SK-N-SH treated with all-trans-retinoic acid at 6 μM for 48 hours (cell line): Measurements from ENCODE around the gene ARHGEF6.

Experiments
- ATAC-seq: fragments of 200-7000 bp; cut with Tn5 transposase; 3 replicates; pipeline ENCODE4 v1.9.1; 2020; ENCODE audit warnings: mild to moderate bottlenecking, moderate library complexity
- ARNTL ChIP-seq: fragments of 450-650 bp; formaldehyde crosslinking; IDR thresholded peaks from 2 replicates; pipeline ENCODE4 v1.5.0; 2020; ENCODE audit warnings: low read depth, mild to moderate bottlenecking, moderate library complexity, borderline replicate concordance
- BACH2 ChIP-seq: fragments of 250-450 bp; sonication (Bioruptor Pico); IDR thresholded peaks from 2 replicates; pipeline ENCODE4 v1.9.0; 2021; ENCODE audit warnings: mild to moderate bottlenecking, borderline replicate concordance
- CREB5 ChIP-seq: fragments of 250-450 bp; sonication (Bioruptor Pico); IDR thresholded peaks from 2 replicates; pipeline ENCODE4 v1.5.1; 2020; ENCODE audit warnings: low read depth, mild to moderate bottlenecking, moderate library complexity
- ESRRG ChIP-seq: fragments of 250-450 bp; sonication (Bioruptor Pico); IDR thresholded peaks from 2 replicates; pipeline ENCODE4 v1.6.1; 2021; ENCODE audit warnings: mild to moderate bottlenecking
- GLIS3 ChIP-seq: fragments of 250-450 bp; sonication (Bioruptor Pico); IDR thresholded peaks from 2 replicates; pipeline ENCODE4 v1.5.0; 2020; ENCODE audit warnings: mild to moderate bottlenecking, moderate library complexity
- ISL1 ChIP-seq: fragments of 250-450 bp; sonication (Bioruptor Pico); IDR thresholded peaks from 2 replicates; pipeline ENCODE4 v2.1.2; 2022; ENCODE audit warnings: mild to moderate bottlenecking, moderate library complexity
- OSR1 ChIP-seq: fragments of 250-450 bp; sonication (Bioruptor Pico); IDR thresholded peaks from 2 replicates; pipeline ENCODE4 v1.8.0; 2022; ENCODE audit warnings: moderate library complexity, mild to moderate bottlenecking, inconsistent platforms
- PPARA ChIP-seq: fragments of 250-450 bp; sonication (Bioruptor Pico); IDR thresholded peaks from 2 replicates; pipeline ENCODE4 v1.5.0; 2020; ENCODE audit warnings: mild to moderate bottlenecking, borderline replicate concordance
- RARB ChIP-seq: fragments of 250-450 bp; sonication (Bioruptor Pico); IDR thresholded peaks from 2 replicates; pipeline ENCODE4 v1.8.0; 2021; ENCODE audit warnings: mild to moderate bottlenecking, moderate library complexity
- SNAI2 ChIP-seq: fragments of 250-450 bp; sonication (Bioruptor Pico); IDR thresholded peaks from 2 replicates; pipeline ENCODE4 v1.5.0; 2020; ENCODE audit warnings: mild to moderate bottlenecking, moderate library complexity
- TCF4 ChIP-seq: fragments of 250-450 bp; sonication (Bioruptor Pico); IDR thresholded peaks from 2 replicates; pipeline ENCODE4 v1.8.0; 2021; ENCODE audit warnings: mild to moderate bottlenecking, moderate library complexity, borderline replicate concordance
- TOX ChIP-seq: fragments of 250-450 bp; sonication (Bioruptor Pico); IDR thresholded peaks from 2 replicates; pipeline ENCODE4 v1.8.0; 2021; ENCODE audit warnings: mild to moderate bottlenecking, moderate library complexity, borderline replicate concordance
- TSHZ2 ChIP-seq: fragments of 250-450 bp; sonication (Bioruptor Pico); IDR thresholded peaks from 2 replicates; pipeline ENCODE4 v1.5.0; 2020; ENCODE audit warnings: mild to moderate bottlenecking, moderate library complexity
- ZC3H10 ChIP-seq: fragments of 250-450 bp; sonication (Bioruptor Pico); IDR thresholded peaks from 2 replicates; pipeline ENCODE4 v1.5.1; 2021; ENCODE audit warnings: mild to moderate bottlenecking, moderate library complexity
- ZFP3 ChIP-seq: fragments of 250-450 bp; sonication (Bioruptor Pico); IDR thresholded peaks from 2 replicates; pipeline ENCODE4 v1.5.0; 2020; ENCODE audit warnings: mild to moderate bottlenecking, moderate library complexity
- ZFP30 ChIP-seq: fragments of 450-650 bp; formaldehyde crosslinking; IDR thresholded peaks from 2 replicates; pipeline ENCODE4 v1.5.0; 2022; ENCODE audit warnings: mild to moderate bottlenecking, moderate library complexity
- ZNF565 ChIP-seq: fragments of 450-650 bp; formaldehyde crosslinking; conservative IDR thresholded peaks from 2 replicates; pipeline ENCODE4 v1.5.0; 2020; ENCODE audit warnings: low read depth, mild to moderate bottlenecking, moderate library complexity
- ZNF70 ChIP-seq: fragments of 450-650 bp; formaldehyde crosslinking; IDR thresholded peaks from 2 replicates; pipeline ENCODE4 v1.5.0; 2020; ENCODE audit warnings: mild to moderate bottlenecking, moderate library complexity
- ZNF8 ChIP-seq: fragments of 450-650 bp; formaldehyde crosslinking; IDR thresholded peaks from 2 replicates; pipeline ENCODE4 v1.5.0; 2020; ENCODE audit warnings: mild to moderate bottlenecking, moderate library complexity
- TF ChIP-seq, protein P1 (sequence below): fragments of 250-450 bp; sonication (Bioruptor Pico); IDR thresholded peaks from 2 replicates; pipeline ENCODE4 v1.8.0; 2021; ENCODE audit warnings: low read depth, mild to moderate bottlenecking, moderate library complexity, borderline replicate concordance
- TF ChIP-seq, protein P2 (sequence below): fragments of 250-450 bp; sonication (Bioruptor Pico); IDR thresholded peaks from 2 replicates; pipeline ENCODE4 v1.8.0; 2020; ENCODE audit warnings: mild to moderate bottlenecking, moderate library complexity, borderline replicate concordance

ARHGEF6 gene

DNA sequence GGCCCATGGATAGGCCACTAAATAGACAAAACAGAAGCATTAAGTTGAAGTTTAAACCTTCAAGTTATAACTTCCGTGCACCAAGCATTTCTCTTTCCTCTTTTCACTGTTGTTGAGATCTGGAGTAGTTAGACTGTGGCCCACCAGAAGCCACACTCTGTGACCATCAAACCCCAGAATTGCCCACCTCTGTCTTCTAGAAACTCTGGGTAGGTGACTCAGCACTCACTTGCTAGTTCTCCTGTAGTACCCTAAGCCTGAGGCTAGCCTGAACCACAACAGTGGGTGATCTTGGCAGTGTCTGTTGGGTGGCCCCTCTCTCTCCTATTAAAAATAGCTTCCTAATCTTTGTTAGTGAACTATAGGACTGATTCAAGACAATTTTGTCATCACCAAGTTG is 157.3 kb downstream of the ARHGEF6 start:
- no peak for TF ChIP-seq RARB (CRISPR knock-in tag)
- no peak for TF ChIP-seq CREB5 (CRISPR knock-in tag)
- no peak for TF ChIP-seq BACH2
- TF ChIP-seq, protein P1, sequence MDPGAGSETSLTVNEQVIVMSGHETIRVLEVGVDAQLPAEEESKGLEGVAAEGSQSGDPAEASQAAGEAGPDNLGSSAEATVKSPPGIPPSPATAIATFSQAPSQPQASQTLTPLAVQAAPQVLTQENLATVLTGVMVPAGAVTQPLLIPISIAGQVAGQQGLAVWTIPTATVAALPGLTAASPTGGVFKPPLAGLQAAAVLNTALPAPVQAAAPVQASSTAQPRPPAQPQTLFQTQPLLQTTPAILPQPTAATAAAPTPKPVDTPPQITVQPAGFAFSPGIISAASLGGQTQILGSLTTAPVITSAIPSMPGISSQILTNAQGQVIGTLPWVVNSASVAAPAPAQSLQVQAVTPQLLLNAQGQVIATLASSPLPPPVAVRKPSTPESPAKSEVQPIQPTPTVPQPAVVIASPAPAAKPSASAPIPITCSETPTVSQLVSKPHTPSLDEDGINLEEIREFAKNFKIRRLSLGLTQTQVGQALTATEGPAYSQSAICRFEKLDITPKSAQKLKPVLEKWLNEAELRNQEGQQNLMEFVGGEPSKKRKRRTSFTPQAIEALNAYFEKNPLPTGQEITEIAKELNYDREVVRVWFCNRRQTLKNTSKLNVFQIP = no peak
- no peak for TF ChIP-seq ZNF565
- TF ChIP-seq SNAI2 (CRISPR knock-in tag) = no peak
- TF ChIP-seq, protein P2, sequence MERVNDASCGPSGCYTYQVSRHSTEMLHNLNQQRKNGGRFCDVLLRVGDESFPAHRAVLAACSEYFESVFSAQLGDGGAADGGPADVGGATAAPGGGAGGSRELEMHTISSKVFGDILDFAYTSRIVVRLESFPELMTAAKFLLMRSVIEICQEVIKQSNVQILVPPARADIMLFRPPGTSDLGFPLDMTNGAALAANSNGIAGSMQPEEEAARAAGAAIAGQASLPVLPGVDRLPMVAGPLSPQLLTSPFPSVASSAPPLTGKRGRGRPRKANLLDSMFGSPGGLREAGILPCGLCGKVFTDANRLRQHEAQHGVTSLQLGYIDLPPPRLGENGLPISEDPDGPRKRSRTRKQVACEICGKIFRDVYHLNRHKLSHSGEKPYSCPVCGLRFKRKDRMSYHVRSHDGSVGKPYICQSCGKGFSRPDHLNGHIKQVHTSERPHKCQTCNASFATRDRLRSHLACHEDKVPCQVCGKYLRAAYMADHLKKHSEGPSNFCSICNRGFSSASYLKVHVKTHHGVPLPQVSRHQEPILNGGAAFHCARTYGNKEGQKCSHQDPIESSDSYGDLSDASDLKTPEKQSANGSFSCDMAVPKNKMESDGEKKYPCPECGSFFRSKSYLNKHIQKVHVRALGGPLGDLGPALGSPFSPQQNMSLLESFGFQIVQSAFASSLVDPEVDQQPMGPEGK (CRISPR knock-in tag) = no peak
- no peak for TF ChIP-seq ZC3H10 (CRISPR knock-in tag)
- no peak for TF ChIP-seq TCF4
- no peak for TF ChIP-seq TOX (CRISPR knock-in tag)
- TF ChIP-seq ZNF70 (CRISPR knock-in tag) = no peak
- TF ChIP-seq OSR1 (CRISPR knock-in tag) = no peak
- TF ChIP-seq ISL1 (CRISPR knock-in tag) = no peak
- TF ChIP-seq ZNF8 (CRISPR knock-in tag) = no peak
- no peak for TF ChIP-seq GLIS3 (CRISPR knock-in tag)
- TF ChIP-seq PPARA (CRISPR knock-in tag) = no peak
- ATAC-seq = no peak

- TF ChIP-seq BACH2 (no peak), ZFP3 (no peak), RARB (CRISPR knock-in tag) (no peak), ISL1 (CRISPR knock-in tag) (no peak), ZFP30 (CRISPR knock-in tag) (no peak), ZC3H10 (CRISPR knock-in tag) (no peak), SNAI2 (CRISPR knock-in tag) (no peak), PPARA (CRISPR knock-in tag) (no peak), ZNF565 (no peak), GLIS3 (CRISPR knock-in tag) (no peak), ARNTL (no peak), TCF4 (no peak), TSHZ2 (CRISPR knock-in tag) (no peak), ESRRG (CRISPR knock-in tag) (no peak)
- TF ChIP-seq, protein P2 (CRISPR knock-in tag) = no peak
- TF ChIP-seq, protein P1 = no peak
- ATAC-seq = no peak
Measured at GRCh38 chrX:136622568-136622967, 158.2 kb downstream of the ARHGEF6 start.
